HG03045 (cell line): ENCODE measurements around the gene BTLA.
"Not testable (repeated sequence)": the region's sequence is repeated elsewhere in the genome, so short reads cannot be mapped to it uniquely, and the experiment has no call there.

ENCODE experiments used
- ATAC-seq: cut with Tn5 transposase; IDR thresholded peaks from one replicate; pipeline ENCODE4 v1.9.1; 2021; ENCODE audit warnings: mild to moderate bottlenecking, moderate library complexity; ENCODE audit not compliant: unreplicated experiment

BTLA gene

GRCh38 chr3:112456147-112456546 is 43.1 kb downstream of the BTLA start:
- no peak for ATAC-seq

DNA sequence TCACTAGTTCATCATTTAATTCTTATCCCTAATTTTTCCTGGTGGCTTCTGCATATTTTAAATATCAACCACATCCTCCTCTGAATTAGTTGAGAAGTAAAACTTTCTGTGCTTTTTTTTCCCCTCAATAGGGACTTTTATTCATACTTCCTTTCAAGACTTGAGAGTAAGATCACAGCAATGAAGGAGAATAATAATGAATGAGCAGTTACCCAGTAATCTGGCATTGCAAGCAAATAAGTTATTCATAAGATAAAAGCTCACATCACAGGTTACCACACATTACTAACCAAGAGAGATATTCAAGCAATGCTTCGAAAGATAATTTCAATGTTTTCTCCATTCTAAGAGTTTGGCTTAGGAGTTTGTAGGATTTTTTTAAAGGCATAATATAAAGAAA is 50.3 kb downstream of the BTLA start:
- no peak for ATAC-seq

GRCh38 chr3:112446343-112446742 is 52.9 kb downstream of the BTLA start:
- no peak for ATAC-seq

- no peak for ATAC-seq
Measured at GRCh38 chr3:112445839-112446238, 53.4 kb downstream of the BTLA start.

GRCh38 chr3:112437146-112438022 is 61.9 kb downstream of the BTLA start:
- no peak for ATAC-seq

DNA sequence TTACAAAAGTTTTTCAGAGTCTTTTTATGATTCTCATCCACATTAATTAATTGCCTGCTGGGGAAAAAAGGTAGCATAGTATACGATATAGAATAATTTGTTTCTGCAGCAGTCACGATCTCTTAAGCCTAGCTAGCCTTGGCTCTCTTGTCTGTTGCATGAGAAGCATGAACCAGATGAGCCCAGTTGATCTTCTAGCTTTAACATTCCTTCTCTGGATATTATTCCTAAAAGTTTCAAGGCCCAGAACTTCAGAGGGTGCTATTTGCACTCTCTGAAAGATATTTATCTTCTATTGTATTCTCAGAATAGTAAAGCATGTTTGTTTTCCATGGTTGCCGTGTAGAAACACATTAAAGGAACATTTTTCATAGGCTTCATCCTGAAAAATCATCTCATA is 69.3 kb downstream of the BTLA start:
- no peak for ATAC-seq

DNA sequence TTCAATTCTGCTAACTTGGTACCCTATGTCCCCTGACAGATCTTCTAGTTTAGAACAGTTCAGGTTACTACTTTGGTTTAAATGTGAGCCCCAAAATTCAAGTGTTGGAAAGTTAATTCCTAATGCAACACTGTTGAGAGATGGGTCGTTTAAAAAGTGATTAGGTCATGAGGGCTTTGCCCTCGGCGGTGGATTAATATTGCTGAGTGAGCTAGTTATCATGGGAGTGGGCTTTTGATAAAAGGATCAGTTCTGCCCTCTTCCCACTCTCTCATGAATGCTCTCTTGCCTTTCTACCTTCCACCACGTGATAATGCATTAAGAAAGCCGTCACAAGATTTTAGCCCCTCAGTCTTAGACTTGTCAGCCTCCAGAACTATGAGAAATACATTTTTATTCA is 72.1 kb downstream of the BTLA start:
- no peak for ATAC-seq

DNA sequence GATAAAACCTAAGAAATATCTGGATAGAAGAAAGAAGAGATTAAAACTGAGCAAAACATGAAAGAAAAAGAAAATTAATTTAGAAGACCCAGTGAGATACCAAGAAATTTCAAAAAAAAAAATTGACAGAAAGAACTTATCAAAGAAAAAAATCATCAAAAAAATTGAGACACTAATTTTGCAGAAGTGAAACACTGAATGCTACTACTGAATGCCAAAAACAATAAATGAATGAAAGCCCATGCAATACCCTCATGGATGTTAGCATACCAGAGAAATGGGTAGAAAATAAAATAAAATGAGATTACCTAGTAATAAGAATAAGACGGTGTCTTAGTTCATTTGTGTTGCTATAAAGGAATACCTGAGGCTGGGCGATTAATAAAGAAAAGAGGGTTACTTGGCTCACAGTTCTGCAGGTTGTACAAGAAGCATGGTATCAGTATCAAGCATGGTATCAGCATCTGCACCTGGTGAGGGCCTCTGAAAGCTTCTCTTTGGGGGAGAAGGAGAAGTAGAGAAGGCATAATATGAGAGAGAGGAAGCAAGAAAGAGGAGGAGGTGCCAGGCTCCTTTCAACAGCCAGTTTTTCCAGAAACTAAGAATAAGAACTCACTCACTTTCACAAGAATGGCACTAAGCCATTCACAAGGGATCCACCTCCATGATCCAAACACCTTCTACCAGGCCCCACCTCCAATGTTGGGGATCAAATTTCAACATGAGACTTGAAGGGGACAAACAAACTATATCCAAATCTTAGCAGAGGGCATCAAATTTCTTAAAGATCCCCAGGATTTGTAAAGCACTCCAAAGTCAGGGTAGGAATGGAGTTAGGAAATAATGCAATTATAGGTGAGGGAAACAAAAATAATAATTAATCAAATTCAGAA is 73.2 kb downstream of the BTLA start:
- no peak for ATAC-seq

GRCh38 chr3:112425382-112425781 is 73.9 kb downstream of the BTLA start:
- no peak for ATAC-seq

DNA sequence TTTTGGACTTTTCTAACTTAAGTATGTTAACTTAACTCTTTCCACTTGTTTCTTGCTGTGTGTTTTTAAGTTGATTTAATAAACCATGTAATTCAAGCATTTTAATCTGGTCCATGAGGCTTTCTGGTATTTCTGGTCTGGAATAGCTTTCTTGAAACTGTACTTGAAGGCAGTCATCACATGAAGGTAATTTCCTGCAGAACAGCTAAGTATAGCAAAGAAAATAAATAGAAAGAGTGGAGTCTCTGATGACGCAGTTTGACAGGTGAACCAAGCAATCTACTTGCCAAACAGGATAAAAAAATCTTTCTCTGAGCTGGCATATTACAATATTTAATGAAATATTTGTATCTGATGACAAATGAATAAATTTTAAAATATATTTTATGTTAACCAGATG is 74.9 kb downstream of the BTLA start:
- ATAC-seq: no peak

DNA sequence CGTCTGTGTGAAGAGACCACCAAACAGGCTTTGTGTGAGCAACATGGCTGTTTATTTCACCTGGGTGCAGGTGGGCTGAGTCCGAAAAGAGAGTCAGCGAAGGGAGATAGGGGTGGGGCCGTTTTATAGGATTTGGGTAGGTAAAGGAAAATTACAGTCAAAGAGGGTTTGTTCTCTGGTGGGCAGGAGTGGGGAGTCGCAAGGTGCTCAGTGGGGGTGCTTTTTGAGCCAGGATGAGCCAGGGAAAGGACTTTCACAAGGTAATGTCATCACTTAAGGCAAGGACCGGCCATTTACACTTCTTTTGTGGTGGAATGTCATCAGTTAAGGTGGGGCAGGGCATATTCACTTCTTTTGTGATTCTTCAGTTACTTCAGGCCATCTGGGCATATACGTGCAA is 76.4 kb downstream of the BTLA start:
- ATAC-seq: not testable (repeated sequence)

- not testable (repeated sequence) for ATAC-seq
Measured at GRCh38 chr3:112418526-112418925, 80.7 kb downstream of the BTLA start.

DNA sequence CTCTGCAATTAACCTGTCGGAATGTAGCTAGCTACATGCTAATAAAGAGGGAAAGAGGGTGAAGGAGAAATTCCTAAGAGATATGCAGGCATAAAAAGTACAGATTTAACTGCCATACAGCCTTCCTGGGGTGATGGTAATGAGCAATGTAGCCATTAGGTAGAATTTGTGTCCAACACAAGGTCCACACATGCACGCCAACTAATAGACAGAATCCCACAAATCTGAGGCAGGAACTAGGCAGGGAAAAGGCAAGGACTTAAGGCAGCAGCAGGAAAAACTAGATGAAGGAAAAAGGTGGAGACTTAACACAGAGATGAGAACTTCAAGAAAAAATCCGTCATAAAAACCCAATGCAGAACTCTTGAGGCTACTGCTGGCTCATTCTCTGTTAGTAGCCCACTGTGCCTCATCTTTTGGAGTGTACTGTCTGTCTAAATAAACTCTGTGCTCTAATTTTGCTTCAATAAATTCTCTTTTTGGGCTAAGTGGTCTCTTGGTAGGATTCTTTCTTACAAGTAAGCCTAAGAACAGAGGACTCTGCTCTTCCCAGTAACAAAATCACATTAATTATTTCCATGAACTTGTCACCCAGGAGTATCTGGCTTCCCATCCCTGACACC is 81.5 kb downstream of the BTLA start:
- ATAC-seq: no peak

DNA sequence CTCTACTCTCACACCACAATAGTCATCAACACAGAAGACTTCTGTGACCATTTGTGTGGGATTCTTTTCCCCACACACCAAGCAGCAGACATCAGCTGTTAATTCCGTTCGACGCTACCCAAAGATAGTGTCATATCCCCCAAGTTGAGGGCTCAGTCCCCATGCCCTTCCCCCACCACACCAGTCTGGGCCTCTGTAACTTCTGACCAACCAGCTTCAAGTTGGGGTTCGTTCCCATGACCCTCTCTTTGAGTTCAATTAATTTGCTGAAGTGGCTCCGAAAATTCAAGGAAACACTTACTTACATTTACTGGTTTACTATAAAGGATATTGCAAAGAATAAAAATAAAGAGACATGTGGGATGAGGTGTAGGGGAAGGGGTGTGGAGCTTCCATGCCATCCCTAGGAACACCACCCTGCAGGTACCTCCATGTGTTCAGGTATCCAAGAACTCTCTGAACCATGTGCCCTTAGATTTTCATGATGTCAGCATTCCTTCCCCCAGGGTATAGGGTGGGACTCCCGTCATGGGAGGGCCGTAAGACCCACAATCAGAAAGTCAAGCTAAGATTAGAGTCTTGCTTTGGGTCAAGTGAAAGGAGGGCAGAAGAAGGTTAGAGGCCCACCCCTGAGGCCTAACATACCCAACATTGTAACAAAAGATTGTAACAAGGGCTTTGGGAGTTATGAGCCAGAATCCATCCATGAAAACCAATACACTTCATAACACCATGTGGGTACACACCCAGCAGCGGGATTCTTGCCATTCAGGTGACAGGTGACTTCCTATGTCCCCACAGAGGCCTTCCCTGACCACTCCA is 82.7 kb downstream of the BTLA start:
- ATAC-seq: no peak

DNA sequence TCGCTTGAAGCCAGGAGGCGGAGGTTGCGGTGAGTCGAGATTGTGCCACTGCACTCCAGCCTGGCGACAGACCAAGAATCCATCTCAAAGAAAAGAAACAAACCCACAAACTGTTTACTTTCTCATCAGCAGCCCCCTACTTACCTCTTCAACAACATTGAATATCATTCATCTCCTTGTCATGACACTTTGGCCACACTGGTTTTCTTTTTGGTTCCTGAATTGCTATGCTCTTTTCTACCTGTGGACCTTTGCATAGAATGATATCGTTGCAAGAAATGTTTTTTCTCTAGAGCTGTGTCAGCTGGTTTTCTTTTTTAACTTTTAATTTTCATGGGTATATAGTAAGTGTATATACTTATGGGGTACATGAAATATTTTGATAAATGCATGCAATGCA is 83.9 kb downstream of the BTLA start:
- no peak for ATAC-seq
